PC-9 (cell line): ENCODE measurements around the gene UBAP1.

ENCODE experiments used
- CTCF ChIP-seq: fragments of 200-600 bp; sonication (generic); conservative IDR thresholded peaks from 2 replicates; pipeline ENCODE4 v1.6.1; 2017; ENCODE audit warnings: mixed run types, antibody characterized with exemption, mild to moderate bottlenecking, moderate library complexity
- EZH2 ChIP-seq: fragments of 200-600 bp; sonication (generic); IDR thresholded peaks from 2 replicates; pipeline ENCODE4 v1.8.0; 2017; ENCODE audit warnings: antibody characterized with exemption, low read depth

GRCh38 chr9:34256104-34256503, 77.3 kb downstream of the UBAP1 start:
- TF ChIP-seq CTCF (no peak), EZH2 (no peak)
